Keratinocyte (primary cell): ENCODE data around the gene CPS1. TPM values are rescaled to one million over a fixed set of nuclear protein-coding genes. Genes with fewer than 3 reads are reported as not detected.

Source experiments
- DNase-seq: peaks from one replicate; pipeline ENCODE4 v3.0.0-alpha.2; 2011; ENCODE audit warnings: low read depth, missing footprints, low spot score
- FAIRE-seq: peaks from 2 replicates; lab custom pipeline; 2011; peaks lifted over from hg19 to GRCh38; lab: Jason Lieb, UNC
- H2AFZ ChIP-seq: 2 replicates; pipeline ENCODE4 v1.6.0; 2012; ENCODE audit warnings: low read length, control low read depth, inconsistent platforms; ENCODE audit not compliant: control insufficient read depth
- H3K27ac ChIP-seq: 2 replicates; pipeline ENCODE4 v1.5.1; 2011; ENCODE audit warnings: low read length; ENCODE audit not compliant: control insufficient read depth, insufficient read depth
- H3K27me3 ChIP-seq: 3 replicates; pipeline ENCODE4 v1.6.0; 2011; ENCODE audit warnings: low read length; ENCODE audit not compliant: control insufficient read depth, insufficient read depth; ENCODE audit errors: extremely low read depth
- H3K36me3 ChIP-seq, 2 experiments: 2 replicates in 1 of 2; 3 replicates in 1 of 2; pipeline ENCODE4 v1.5.1; 2011; ENCODE audit warnings: low read length in 2 of 2, mild to moderate bottlenecking in 1 of 2; ENCODE audit not compliant: control insufficient read depth in 2 of 2, insufficient read depth in 2 of 2; ENCODE audit errors: extremely low read depth in 1 of 2
- H3K4me1 ChIP-seq: 3 replicates; pipeline ENCODE4 v1.5.1; 2011; ENCODE audit warnings: low read length; ENCODE audit not compliant: control insufficient read depth, insufficient read depth; ENCODE audit errors: extremely low read depth
- H3K4me2 ChIP-seq: 3 replicates; pipeline ENCODE4 v1.6.0; 2011; ENCODE audit warnings: low read depth, low read length; ENCODE audit not compliant: control insufficient read depth, insufficient read depth; ENCODE audit errors: extremely low read depth
- H3K4me3 ChIP-seq, 3 experiments: fragments of 200-600 bp in 1 of 3; sonication (generic) in 1 of 3; 2 replicates in 2 of 3; 3 replicates in 1 of 3; pipeline ENCODE4 v1.5.1; 2011 to 2016; ENCODE audit warnings: low read length in 3 of 3, mild to moderate bottlenecking in 3 of 3, control low read depth in 2 of 3, inconsistent platforms in 1 of 3, low read depth in 1 of 3, mixed read lengths in 1 of 3, mixed run types in 1 of 3, moderate library complexity in 1 of 3; ENCODE audit not compliant: control insufficient read depth in 2 of 3, insufficient read depth in 2 of 3; ENCODE audit errors: extremely low read depth in 1 of 3
- H3K79me2 ChIP-seq: 2 replicates; pipeline ENCODE4 v1.6.0; 2012; ENCODE audit warnings: low read length; ENCODE audit not compliant: control insufficient read depth, insufficient read depth
- H3K9ac ChIP-seq: 3 replicates; pipeline ENCODE4 v1.6.0; 2011; ENCODE audit warnings: low read length; ENCODE audit not compliant: control insufficient read depth, insufficient read depth; ENCODE audit errors: extremely low read depth
- H3K9me1 ChIP-seq: 3 replicates; pipeline ENCODE4 v1.6.0; 2011; ENCODE audit warnings: low read length; ENCODE audit not compliant: control insufficient read depth, insufficient read depth; ENCODE audit errors: extremely low read depth
- H3K9me3 ChIP-seq: 2 replicates; pipeline ENCODE4 v1.5.1; 2012; ENCODE audit warnings: low read depth, low read length; ENCODE audit not compliant: control insufficient read depth
- H4K20me1 ChIP-seq: 3 replicates; pipeline ENCODE4 v1.6.0; 2011; ENCODE audit warnings: low read length; ENCODE audit not compliant: control insufficient read depth, insufficient read depth; ENCODE audit errors: extremely low read depth
- EZH2 ChIP-seq: IDR thresholded peaks from one replicate; pipeline ENCODE4 v1.6.1; 2012; ENCODE audit warnings: inconsistent platforms, mild to moderate bottlenecking, low read length, moderate library complexity
- dilution Hi-C: fragments of 300-500 bp; cut with MboI; formaldehyde crosslinking; loops from one replicate; pipeline ENCODE4 v1.7.0; 2020; ENCODE audit warnings: low sequenced_read_pairs; ENCODE audit not compliant: extremely low pct_ligation_motif_present
- polyA plus RNA-seq, 5 experiments: library from polyadenylated mRNA; depleted of rRNA in 3 of 5; stranded (reverse) in 3 of 5; stranded (forward) in 1 of 5; unstranded in 1 of 5; fragments of >200 nt; gene quantifications; 1 replicate in 1 of 5; 2 replicates in 3 of 5; 3 replicates in 1 of 5; pipeline versions ENCODE4 v1.2.1 to v1.2.3, GENCODE V29; 2011 to 2012; ENCODE audit warnings: missing spikeins in 2 of 5, low read depth in 1 of 5, low replicate concordance in 1 of 5
- TF ChIP-seq, protein P1 (sequence below), 3 experiments: IDR thresholded peaks in 1 of 3; conservative IDR thresholded peaks in 1 of 3; optimal IDR thresholded peaks in 1 of 3; 2 replicates in 2 of 3; 3 replicates in 1 of 3; pipeline versions ENCODE3 to v1.5.1; 2011; ENCODE audit warnings: low read length in 3 of 3, mild to moderate bottlenecking in 3 of 3, moderate library complexity in 2 of 3, control low read depth in 1 of 3, inconsistent platforms in 1 of 3; ENCODE audit not compliant: insufficient read depth in 2 of 3; ENCODE audit errors: extremely low read depth in 1 of 3

The CPS1 gene
- polyA plus RNA-seq, 1 donor (not counting 4 experiments of a cell fraction or from before 2014, with no cell fraction given) = 33.0 TPM

GRCh38 chr2:210620456-210620855 lies 64.1 kb downstream of the CPS1 start:
- no peak for FAIRE-seq

DNA sequence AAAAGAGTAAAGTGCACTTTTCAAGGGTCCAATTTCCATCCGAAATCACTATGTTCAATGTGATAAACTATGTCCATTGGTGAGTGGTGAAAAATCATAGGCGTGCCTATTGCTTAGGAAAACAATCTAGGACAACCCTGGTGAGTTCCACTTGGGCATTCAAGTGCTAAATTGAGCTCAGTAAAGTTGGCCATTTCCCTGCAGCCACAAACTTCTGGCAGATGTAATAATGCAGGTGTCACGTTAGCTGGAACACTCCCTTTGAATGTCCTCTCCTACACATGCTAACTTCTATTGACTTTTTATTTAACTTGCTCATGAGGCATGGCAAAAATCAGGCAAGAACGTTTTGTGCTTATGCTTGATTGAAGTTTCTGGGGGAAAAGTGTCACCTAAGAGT lies 67.1 kb downstream of the CPS1 start:
- H3K9me3 ChIP-seq = no peaks in the 10 kb centered on the region
- TF ChIP-seq EZH2 = no peak
- TF ChIP-seq, protein P1, sequence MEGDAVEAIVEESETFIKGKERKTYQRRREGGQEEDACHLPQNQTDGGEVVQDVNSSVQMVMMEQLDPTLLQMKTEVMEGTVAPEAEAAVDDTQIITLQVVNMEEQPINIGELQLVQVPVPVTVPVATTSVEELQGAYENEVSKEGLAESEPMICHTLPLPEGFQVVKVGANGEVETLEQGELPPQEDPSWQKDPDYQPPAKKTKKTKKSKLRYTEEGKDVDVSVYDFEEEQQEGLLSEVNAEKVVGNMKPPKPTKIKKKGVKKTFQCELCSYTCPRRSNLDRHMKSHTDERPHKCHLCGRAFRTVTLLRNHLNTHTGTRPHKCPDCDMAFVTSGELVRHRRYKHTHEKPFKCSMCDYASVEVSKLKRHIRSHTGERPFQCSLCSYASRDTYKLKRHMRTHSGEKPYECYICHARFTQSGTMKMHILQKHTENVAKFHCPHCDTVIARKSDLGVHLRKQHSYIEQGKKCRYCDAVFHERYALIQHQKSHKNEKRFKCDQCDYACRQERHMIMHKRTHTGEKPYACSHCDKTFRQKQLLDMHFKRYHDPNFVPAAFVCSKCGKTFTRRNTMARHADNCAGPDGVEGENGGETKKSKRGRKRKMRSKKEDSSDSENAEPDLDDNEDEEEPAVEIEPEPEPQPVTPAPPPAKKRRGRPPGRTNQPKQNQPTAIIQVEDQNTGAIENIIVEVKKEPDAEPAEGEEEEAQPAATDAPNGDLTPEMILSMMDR (optimal IDR thresholded peaks at IDR 0.05 in 1 of 3, IDR thresholded peaks at IDR 0.05 in 1 of 3, conservative IDR thresholded peaks at IDR 0.05 in 1 of 3; ENCODE audit: extremely low read depth in 1 of 3, insufficient read depth in 2 of 3, low read length in 3 of 3) = no peak
- FAIRE-seq (no peak), DNase-seq (no peak)
- no peaks in the 10 kb centered on the region for H3K36me3 ChIP-seq
- H2AFZ ChIP-seq = no peak overlapping the region
- no peaks in the 10 kb centered on the region for H4K20me1 ChIP-seq
- no peaks in the 10 kb centered on the region for H3K4me1 ChIP-seq
- H3K9ac ChIP-seq = no peak overlapping the region
- no peak overlapping the region for H3K4me2 ChIP-seq
- H3K79me2 ChIP-seq = no peaks in the 10 kb centered on the region
- H3K27me3 ChIP-seq = no peaks in the 10 kb centered on the region
- no peaks in the 10 kb centered on the region for H3K9me1 ChIP-seq
- dilution Hi-C loops = no loop called here
- H3K27ac ChIP-seq = no peak overlapping the region
- H3K4me3 ChIP-seq = no peak overlapping the region

More at GRCh38 chr2:210620456-210620855, 64.1 kb downstream of the CPS1 start:
- no peak overlapping the region for H2AFZ ChIP-seq
- no peaks in the 10 kb centered on the region for H3K9me3 ChIP-seq
- no peaks in the 10 kb centered on the region for H3K79me2 ChIP-seq
- H3K36me3 ChIP-seq = no peaks in the 10 kb centered on the region
- no peaks in the 10 kb centered on the region for H3K4me1 ChIP-seq
- H3K9me1 ChIP-seq = no peaks in the 10 kb centered on the region
- no peak for DNase-seq
- no peaks in the 10 kb centered on the region for H4K20me1 ChIP-seq
- no peak overlapping the region for H3K4me3 ChIP-seq
- H3K9ac ChIP-seq = no peak overlapping the region
- no peak overlapping the region for H3K27ac ChIP-seq
- no peaks in the 10 kb centered on the region for H3K27me3 ChIP-seq
- dilution Hi-C loops = no loop called here
- no peak overlapping the region for H3K4me2 ChIP-seq
- TF ChIP-seq EZH2 = no peak
- TF ChIP-seq, protein P1 (optimal IDR thresholded peaks at IDR 0.05 in 1 of 3, IDR thresholded peaks at IDR 0.05 in 1 of 3, conservative IDR thresholded peaks at IDR 0.05 in 1 of 3; ENCODE audit: extremely low read depth in 1 of 3, insufficient read depth in 2 of 3, low read length in 3 of 3) = no peak
